Stimulated activated CD8-positive, alpha-beta memory T cell treated with anti-CD3 and anti-CD28 coated beads, Interleukin-7, amount 100 ng/mL, for 24 hours (primary cell): ENCODE measurements around the gene HTR4.

Source experiments
- DNase-seq: peaks from one replicate; pipeline ENCODE4 v3.0.0-alpha.2; 2020; ENCODE audit warnings: low read depth

HTR4 gene

GRCh38 chr5:148607406-148607805 lies 46.9 kb downstream of the HTR4 start:
- DNase-seq: no peak

- no peak for DNase-seq
Observed at GRCh38 chr5:148606296-148606695, 48.0 kb downstream of the HTR4 start.

- no peak for DNase-seq
Observed at GRCh38 chr5:148599187-148599586, 55.1 kb downstream of the HTR4 start.

- DNase-seq: no peak
Observed at GRCh38 chr5:148595697-148596096, 58.6 kb downstream of the HTR4 start.

GRCh38 chr5:148586796-148587195 lies 67.5 kb downstream of the HTR4 start:
- DNase-seq: no peak

GRCh38 chr5:148585988-148586387 lies 68.3 kb downstream of the HTR4 start:
- no peak for DNase-seq

GRCh38 chr5:148584103-148584502 lies 70.2 kb downstream of the HTR4 start:
- no peak for DNase-seq

GRCh38 chr5:148583421-148583965 lies 70.8 kb downstream of the HTR4 start:
- DNase-seq: no peak

- no peak for DNase-seq
Observed at GRCh38 chr5:148574167-148574566, 80.2 kb downstream of the HTR4 start.

- DNase-seq: no peak
Observed at GRCh38 chr5:148573374-148573773, 81.0 kb downstream of the HTR4 start.

GRCh38 chr5:148569948-148570347 lies 84.4 kb downstream of the HTR4 start:
- no peak for DNase-seq

- no peak for DNase-seq
Observed at GRCh38 chr5:148565148-148565547, 89.2 kb downstream of the HTR4 start.

GRCh38 chr5:148563021-148563420 lies 91.3 kb downstream of the HTR4 start:
- no peak for DNase-seq

- DNase-seq: no peak
Observed at GRCh38 chr5:148561801-148562311, 92.5 kb downstream of the HTR4 start.

- DNase-seq: no peak
Observed at GRCh38 chr5:148559461-148559860, 94.9 kb downstream of the HTR4 start.

GRCh38 chr5:148558892-148559291 lies 95.4 kb downstream of the HTR4 start:
- DNase-seq: no peak

GRCh38 chr5:148556835-148557234 lies 97.5 kb downstream of the HTR4 start:
- no peak for DNase-seq

- no peak for DNase-seq
Observed at GRCh38 chr5:148554621-148555020, 99.7 kb downstream of the HTR4 start.

- no peak for DNase-seq
Observed at GRCh38 chr5:148543727-148544126, 110.6 kb downstream of the HTR4 start.

GRCh38 chr5:148542812-148543211 lies 111.5 kb downstream of the HTR4 start:
- no peak for DNase-seq

GRCh38 chr5:148541054-148541835 lies 113.1 kb downstream of the HTR4 start:
- no peak for DNase-seq

GRCh38 chr5:148540647-148541046 lies 113.7 kb downstream of the HTR4 start:
- no peak for DNase-seq

GRCh38 chr5:148539851-148540250 lies 114.5 kb downstream of the HTR4 start:
- DNase-seq: no peak

- no peak for DNase-seq
Observed at GRCh38 chr5:148535190-148535589, 119.1 kb downstream of the HTR4 start.
